GM13977 (cell line): Measurements from ENCODE around the gene CDX2.
A peak's percentile ranks its signal among the peaks of the same experiment; 100 is the strongest.

ENCODE experiments used
- DNase-seq: peaks from one replicate; pipeline ENCODE4 v3.0.0; 2012; ENCODE audit warnings: low spot score
- CTCF ChIP-seq: IDR thresholded peaks from 2 replicates; pipeline ENCODE4 v1.5.1; 2012; ENCODE audit warnings: mild to moderate bottlenecking, control low read depth; ENCODE audit not compliant: insufficient read depth; ENCODE audit errors: extremely low read depth, missing control alignments
- in situ Hi-C: fragments of 300-500 bp; cut with MboI; formaldehyde crosslinking; loops from one replicate; pipeline ENCODE4 v1.12.0; 2022; ENCODE audit warnings: low sequenced_read_pairs, low pct_unique_long_range_greater_than_20kb, mixed read lengths, inconsistent platforms; ENCODE audit not compliant: unreplicated experiment

The CDX2 gene

DNA sequence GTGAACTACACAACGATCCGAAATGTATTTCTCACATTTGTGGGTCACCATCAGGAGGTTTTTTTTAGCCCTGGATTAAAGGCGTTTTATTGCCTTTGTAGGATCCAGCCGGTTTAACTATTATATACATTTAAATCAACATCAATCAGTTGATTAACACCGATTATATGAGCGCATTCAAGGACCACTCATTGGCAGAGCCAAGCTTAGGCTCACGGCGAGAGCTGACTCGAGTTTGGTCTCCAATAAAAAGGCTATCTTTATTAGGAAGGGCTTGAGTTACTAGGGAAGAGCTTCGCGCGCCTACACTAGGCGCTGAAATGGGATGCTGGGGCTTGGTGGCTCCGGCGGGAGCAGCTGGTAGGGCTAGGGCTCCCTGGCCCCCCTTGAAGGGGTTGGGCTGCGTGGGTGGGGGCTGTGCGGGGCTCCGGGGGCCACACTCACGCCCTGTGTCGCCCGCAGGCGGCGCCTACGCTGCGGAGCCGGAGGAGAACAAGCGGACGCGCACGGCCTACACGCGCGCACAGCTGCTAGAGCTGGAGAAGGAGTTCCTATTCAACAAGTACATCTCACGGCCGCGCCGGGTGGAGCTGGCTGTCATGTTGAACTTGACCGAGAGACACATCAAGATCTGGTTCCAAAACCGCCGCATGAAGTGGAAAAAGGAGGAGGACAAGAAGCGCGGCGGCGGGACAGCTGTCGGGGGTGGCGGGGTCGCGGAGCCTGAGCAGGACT lies 45.2 kb downstream of the CDX2 start:
- in situ Hi-C loops = no loop called here
- peak; percentile 36 for DNase-seq
- TF ChIP-seq CTCF = no peak

DNA sequence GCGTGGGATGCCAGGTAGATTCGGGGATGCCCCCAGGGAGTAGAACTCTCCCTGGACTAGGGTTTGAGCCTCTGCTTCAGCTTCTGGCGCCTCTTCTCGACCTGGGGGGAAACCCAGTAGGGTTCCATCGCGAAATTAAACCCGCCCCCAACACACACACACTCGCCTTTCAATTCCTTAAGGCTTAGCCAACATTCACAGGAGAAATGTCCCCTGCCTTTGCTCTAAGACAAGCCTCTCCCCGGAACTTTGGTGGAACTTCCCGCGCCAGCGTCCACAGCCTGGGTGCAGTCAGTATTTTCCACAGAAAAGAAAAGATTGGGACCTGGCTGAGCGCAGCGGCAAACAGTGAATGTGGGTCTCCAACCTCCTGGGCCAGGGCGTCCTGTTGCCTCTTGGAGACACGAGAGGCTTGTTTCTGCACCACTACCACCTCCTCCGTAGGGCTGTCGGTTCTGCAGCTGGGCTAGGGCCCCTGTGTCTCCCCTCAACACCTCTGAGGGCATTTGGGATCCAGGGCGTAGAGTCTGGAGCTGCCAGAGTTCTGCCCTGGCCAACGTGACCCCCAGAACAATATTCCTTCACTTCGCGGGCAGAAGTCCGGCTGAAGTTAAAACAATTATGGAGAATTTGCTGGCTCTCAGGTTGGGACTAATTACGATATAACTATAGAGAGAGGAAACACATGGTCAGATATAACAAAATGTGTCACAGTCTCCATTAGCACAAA lies 46.1 kb downstream of the CDX2 start:
- TF ChIP-seq CTCF = no peak
- in situ Hi-C loops = no loop called here
- DNase-seq = peak; percentile 21

- peak; percentile 39 for DNase-seq
- in situ Hi-C loops = no loop called here
- TF ChIP-seq CTCF = no peak
Observed at GRCh38 chr13:27921961-27922882, 46.9 kb downstream of the CDX2 start.

DNA sequence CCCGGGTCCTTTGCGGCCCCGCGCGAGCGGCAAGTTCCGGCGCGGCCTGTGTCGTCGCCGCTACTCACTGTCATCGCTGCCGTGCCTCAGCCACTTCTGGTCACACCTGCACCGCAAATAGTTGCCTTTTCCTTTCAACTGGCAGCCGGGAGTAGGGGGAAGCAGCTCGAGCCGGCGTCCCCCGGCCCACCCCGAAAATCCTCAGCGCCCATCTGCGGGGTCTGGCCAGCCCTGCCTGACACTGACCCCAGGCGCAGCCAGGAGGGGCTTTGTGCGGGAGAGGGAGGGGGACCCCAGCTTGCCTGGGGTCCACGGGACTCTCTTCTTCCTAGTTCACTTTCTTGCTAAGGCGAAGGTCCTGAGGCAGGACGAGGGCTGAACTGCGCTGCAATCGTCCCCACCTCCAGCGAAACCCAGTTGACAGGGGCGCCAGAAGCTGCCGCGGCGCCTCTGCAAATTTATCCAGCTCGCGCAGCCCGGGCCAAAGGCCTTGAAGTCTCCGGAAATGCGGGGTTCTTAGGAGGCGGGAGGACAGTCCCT lies 47.6 kb downstream of the CDX2 start:
- no peak for DNase-seq
- in situ Hi-C loops = no loop called here
- TF ChIP-seq CTCF = no peak

- in situ Hi-C loops = no loop called here
- TF ChIP-seq CTCF = no peak
- peak; percentile 53 for DNase-seq
Observed at GRCh38 chr13:27920677-27921420, 48.3 kb downstream of the CDX2 start.
